ENCODE results near the gene ARHGEF3. TPM values are rescaled to one million over a fixed set of nuclear protein-coding genes. Genes with fewer than 3 reads are reported as not detected.

ARHGEF3 gene
- total and polyA plus RNA-seq, 2 donors (not counting 3 experiments of a cell fraction or from before 2014, with no cell fraction given): 6.7 to 16.3 TPM

DNA sequence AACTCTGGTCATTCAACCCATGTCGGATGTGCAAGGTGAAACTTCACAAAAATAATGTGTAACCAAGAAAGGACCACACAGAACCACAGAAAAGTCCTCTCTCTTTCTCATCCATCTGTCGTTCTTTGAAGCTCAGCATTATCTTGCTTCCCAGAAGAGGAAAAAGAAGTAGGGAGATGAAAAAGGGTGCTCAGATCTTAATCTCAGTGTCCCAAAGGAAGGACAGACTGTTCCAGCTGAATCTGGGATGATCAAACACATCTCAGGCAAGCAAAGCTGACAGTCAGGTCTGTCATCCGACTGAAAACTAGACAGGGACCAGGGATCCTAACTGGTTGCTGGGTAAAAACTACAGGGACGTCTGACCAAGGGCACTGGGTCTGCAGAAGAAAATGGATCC is 16.2 kb downstream of the ARHGEF3 start:
- H3K27me3 ChIP-seq (ENCODE audit: control insufficient read depth in 2 of 2, insufficient read depth in 2 of 2, low read length in 2 of 2): no peaks in the 10 kb centered on the region
- intact Hi-C loops (cut with micrococcal nuclease) (no loop called here), dilution Hi-C loops (cut with MboI; ENCODE audit: extremely low pct_ligation_motif_present, low sequenced_read_pairs) (no loop called here)
- no peaks in the 10 kb centered on the region for H3K9me1 ChIP-seq (replicated peaks; ENCODE audit: control insufficient read depth, extremely low read depth, insufficient read depth, low read length)
- no peak overlapping the region for H3K4me2 ChIP-seq (ENCODE audit: insufficient read depth, low read length)
- POLR2A ChIA-PET: no interaction called here
- H3K4me3 ChIP-seq (replicated peaks in 1 of 3; ENCODE audit: insufficient read depth in 1 of 3, low read depth in 1 of 3, low read length in 3 of 3): no peak overlapping the region
- no peak for TF ChIP-seq MYC (IDR thresholded peaks at IDR 0.05; ENCODE audit: low read depth, low read length)
- TF ChIP-seq EZH2 (IDR thresholded peaks at IDR 0.05; ENCODE audit: borderline replicate concordance, low read depth, low read length, severe bottlenecking): no peak
- no peak for TF ChIP-seq JUN (IDR thresholded peaks at IDR 0.05; ENCODE audit: borderline replicate concordance, insufficient read depth, insufficient read length, low read depth)
- TF ChIP-seq, protein P1, sequence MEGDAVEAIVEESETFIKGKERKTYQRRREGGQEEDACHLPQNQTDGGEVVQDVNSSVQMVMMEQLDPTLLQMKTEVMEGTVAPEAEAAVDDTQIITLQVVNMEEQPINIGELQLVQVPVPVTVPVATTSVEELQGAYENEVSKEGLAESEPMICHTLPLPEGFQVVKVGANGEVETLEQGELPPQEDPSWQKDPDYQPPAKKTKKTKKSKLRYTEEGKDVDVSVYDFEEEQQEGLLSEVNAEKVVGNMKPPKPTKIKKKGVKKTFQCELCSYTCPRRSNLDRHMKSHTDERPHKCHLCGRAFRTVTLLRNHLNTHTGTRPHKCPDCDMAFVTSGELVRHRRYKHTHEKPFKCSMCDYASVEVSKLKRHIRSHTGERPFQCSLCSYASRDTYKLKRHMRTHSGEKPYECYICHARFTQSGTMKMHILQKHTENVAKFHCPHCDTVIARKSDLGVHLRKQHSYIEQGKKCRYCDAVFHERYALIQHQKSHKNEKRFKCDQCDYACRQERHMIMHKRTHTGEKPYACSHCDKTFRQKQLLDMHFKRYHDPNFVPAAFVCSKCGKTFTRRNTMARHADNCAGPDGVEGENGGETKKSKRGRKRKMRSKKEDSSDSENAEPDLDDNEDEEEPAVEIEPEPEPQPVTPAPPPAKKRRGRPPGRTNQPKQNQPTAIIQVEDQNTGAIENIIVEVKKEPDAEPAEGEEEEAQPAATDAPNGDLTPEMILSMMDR (IDR thresholded peaks at IDR 0.05; ENCODE audit: extremely low read depth in 1 of 2, insufficient read depth in 1 of 2, low read depth in 1 of 2, low read length in 2 of 2): no peak
- TF ChIP-seq POLR2A (IDR thresholded peaks at IDR 0.05; ENCODE audit: low read depth, low read length): no peak
- no peak for TF ChIP-seq POLR2AphosphoS5 (IDR thresholded peaks at IDR 0.05; ENCODE audit: insufficient read depth, low read depth, low read length)
- TF ChIP-seq GATA2 (IDR thresholded peaks at IDR 0.05; ENCODE audit: insufficient read depth, insufficient read length, low read depth, low read length): no peak
- no peak for TF ChIP-seq FOS (IDR thresholded peaks at IDR 0.05; ENCODE audit: borderline replicate concordance, insufficient read depth, low read length)
- TF ChIP-seq, protein P2, sequence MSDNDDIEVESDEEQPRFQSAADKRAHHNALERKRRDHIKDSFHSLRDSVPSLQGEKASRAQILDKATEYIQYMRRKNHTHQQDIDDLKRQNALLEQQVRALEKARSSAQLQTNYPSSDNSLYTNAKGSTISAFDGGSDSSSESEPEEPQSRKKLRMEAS (IDR thresholded peaks at IDR 0.05; ENCODE audit: insufficient read depth, insufficient read length): no peak
- DNase-seq (ENCODE audit: low read depth, low spot score) (no peak), FAIRE-seq (no peak)
- no peak overlapping the region for H2AFZ ChIP-seq (ENCODE audit: low read depth, low read length)
- no peaks in the 10 kb centered on the region for H3K36me3 ChIP-seq (ENCODE audit: control insufficient read depth in 2 of 2, extremely low read depth in 1 of 2, insufficient read depth in 2 of 2, low read length in 2 of 2)
- no peak overlapping the region for H3K9ac ChIP-seq (replicated peaks; ENCODE audit: extremely low read depth, insufficient read depth, low read length)
- no TSS peak for BruUV-seq (replicated peaks)
- CTCF ChIA-PET: interaction anchor here (4.6 kb wide), 1 partner anchor 14 kb away, joined by 50 read pairs; the partner anchor contains the start of gene ARHGEF3
- no peak overlapping the region for H3K27ac ChIP-seq (ENCODE audit: insufficient read depth, low read depth, low read length)
- peaks cover 21% of the 10 kb centered on the region for H3K4me1 ChIP-seq (ENCODE audit: control insufficient read depth, extremely low read depth, insufficient read depth, low read length)
- no peaks in the 10 kb centered on the region for H3K79me2 ChIP-seq (ENCODE audit: control insufficient read depth, insufficient read depth, low read length)
- H3K9me3 ChIP-seq (replicated peaks; ENCODE audit: control insufficient read depth, insufficient read depth, low read length): no peaks in the 10 kb centered on the region
- H4K20me1 ChIP-seq (replicated peaks; ENCODE audit: control insufficient read depth, extremely low read depth, insufficient read depth, low read length): no peaks in the 10 kb centered on the region

Data from endothelial cell of umbilical vein (primary cell).